Chondrocyte (in vitro differentiated cells): ENCODE measurements around the gene TXNRD3. TPM values are rescaled to one million over a fixed set of nuclear protein-coding genes. Genes with fewer than 3 reads are reported as not detected.
"Not testable (repeated sequence)": the region's sequence is repeated elsewhere in the genome, so short reads cannot be mapped to it uniquely, and the experiment has no call there.

ENCODE experiments used
- DNase-seq: peaks from one replicate; pipeline ENCODE4 v3.0.0; 2021; ENCODE audit warnings: mixed read lengths, low spot score
- H3K27ac Mint-ChIP-seq: one replicate; pipeline ENCODE4 v1.8.0; 2021; ENCODE audit warnings: mild to moderate bottlenecking, moderate library complexity, mixed read lengths; ENCODE audit not compliant: unreplicated experiment
- H3K27me3 Mint-ChIP-seq: 2 replicates; pipeline ENCODE4 v1.8.0; 2021; ENCODE audit warnings: low read depth, mixed read lengths
- H3K36me3 Mint-ChIP-seq: 2 replicates; pipeline ENCODE4 v1.8.0; 2021; ENCODE audit warnings: low read depth, mixed read lengths
- H3K4me1 Mint-ChIP-seq: 2 replicates; pipeline ENCODE4 v1.8.0; 2021; ENCODE audit warnings: low read depth, mild to moderate bottlenecking, mixed read lengths
- H3K4me3 Mint-ChIP-seq: one replicate; pipeline ENCODE4 v1.8.0; 2021; ENCODE audit warnings: mild to moderate bottlenecking, moderate library complexity, mixed read lengths; ENCODE audit not compliant: unreplicated experiment
- H3K9me3 Mint-ChIP-seq: 2 replicates; pipeline ENCODE4 v1.8.0; 2021; ENCODE audit warnings: low read depth, mixed read lengths
- total RNA-seq: library from RNA; stranded (reverse); gene quantifications from 3 replicates; pipeline ENCODE4 v1.2.1, GENCODE V29; 2021
- TF ChIP-seq, protein P1 (sequence below): fragments of 200-600 bp; sonication (generic); IDR thresholded peaks from 2 replicates; pipeline ENCODE4 v1.5.0; 2021; ENCODE audit warnings: antibody characterized with exemption, mild to moderate bottlenecking, moderate library complexity

Gene TXNRD3
- total RNA-seq, 1 donor from 2014 or later, result 14.2 TPM

- TF ChIP-seq, protein P1, sequence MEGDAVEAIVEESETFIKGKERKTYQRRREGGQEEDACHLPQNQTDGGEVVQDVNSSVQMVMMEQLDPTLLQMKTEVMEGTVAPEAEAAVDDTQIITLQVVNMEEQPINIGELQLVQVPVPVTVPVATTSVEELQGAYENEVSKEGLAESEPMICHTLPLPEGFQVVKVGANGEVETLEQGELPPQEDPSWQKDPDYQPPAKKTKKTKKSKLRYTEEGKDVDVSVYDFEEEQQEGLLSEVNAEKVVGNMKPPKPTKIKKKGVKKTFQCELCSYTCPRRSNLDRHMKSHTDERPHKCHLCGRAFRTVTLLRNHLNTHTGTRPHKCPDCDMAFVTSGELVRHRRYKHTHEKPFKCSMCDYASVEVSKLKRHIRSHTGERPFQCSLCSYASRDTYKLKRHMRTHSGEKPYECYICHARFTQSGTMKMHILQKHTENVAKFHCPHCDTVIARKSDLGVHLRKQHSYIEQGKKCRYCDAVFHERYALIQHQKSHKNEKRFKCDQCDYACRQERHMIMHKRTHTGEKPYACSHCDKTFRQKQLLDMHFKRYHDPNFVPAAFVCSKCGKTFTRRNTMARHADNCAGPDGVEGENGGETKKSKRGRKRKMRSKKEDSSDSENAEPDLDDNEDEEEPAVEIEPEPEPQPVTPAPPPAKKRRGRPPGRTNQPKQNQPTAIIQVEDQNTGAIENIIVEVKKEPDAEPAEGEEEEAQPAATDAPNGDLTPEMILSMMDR, result no peak
- Mint-ChIP-seq H3K4me1 (peaks cover 6% of the 10 kb centered on the region), H3K4me3 (no peak overlapping the region), H3K36me3 (peaks cover 38% of the 10 kb centered on the region), H3K27ac (no peak overlapping the region), H3K9me3 (no peaks in the 10 kb centered on the region), H3K27me3 (no peaks in the 10 kb centered on the region)
- no peak for DNase-seq
These were observed 45.0 kb downstream of the TXNRD3 start for GRCh38 chr3:126609909-126610308.

- H3K27ac Mint-ChIP-seq, result peak overlapping the region; percentile 49
- H3K9me3 Mint-ChIP-seq, result peaks cover 10% of the 10 kb centered on the region
- H3K36me3 Mint-ChIP-seq, result peaks cover 55% of the 10 kb centered on the region
- TF ChIP-seq, protein P1, result no peak
- no peaks in the 10 kb centered on the region for H3K27me3 Mint-ChIP-seq
- H3K4me3 Mint-ChIP-seq, result no peak overlapping the region
- H3K4me1 Mint-ChIP-seq, result peaks cover 6% of the 10 kb centered on the region
- DNase-seq, result no peak
These were observed 47.6 kb downstream of the TXNRD3 start for GRCh38 chr3:126607214-126607908.

DNA sequence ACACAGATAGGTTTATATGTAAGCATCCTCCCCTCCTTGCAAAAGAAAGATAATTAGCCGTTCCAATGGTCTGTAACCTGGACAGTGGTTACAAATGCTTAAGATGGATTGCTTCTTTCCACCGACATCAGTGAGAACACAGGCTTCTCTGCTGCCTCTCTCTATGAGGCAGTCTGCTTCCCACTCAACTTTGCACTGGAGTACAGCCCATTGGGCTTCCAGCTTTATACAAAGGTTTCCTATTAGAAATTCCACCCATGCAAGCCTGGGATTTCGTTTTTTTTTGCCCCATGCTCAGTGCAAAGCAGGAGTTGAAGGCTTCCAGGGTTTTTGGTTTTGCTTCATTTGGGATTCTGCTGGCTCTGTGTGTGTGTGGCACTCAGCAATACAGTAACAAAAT lies 48.9 kb downstream of the TXNRD3 start:
- H3K27me3 Mint-ChIP-seq, result no peaks in the 10 kb centered on the region
- no peak overlapping the region for H3K27ac Mint-ChIP-seq
- peaks cover 59% of the 10 kb centered on the region for H3K36me3 Mint-ChIP-seq
- no peak for DNase-seq
- H3K4me1 Mint-ChIP-seq, result peaks cover 6% of the 10 kb centered on the region
- no peak overlapping the region for H3K4me3 Mint-ChIP-seq
- TF ChIP-seq, protein P1, result no peak
- H3K9me3 Mint-ChIP-seq, result peaks cover 10% of the 10 kb centered on the region

GRCh38 chr3:126604691-126605090 lies 50.2 kb downstream of the TXNRD3 start:
- TF ChIP-seq, protein P1, result no peak
- no peaks in the 10 kb centered on the region for H3K27me3 Mint-ChIP-seq
- peaks cover 6% of the 10 kb centered on the region for H3K4me1 Mint-ChIP-seq
- no peak overlapping the region for H3K4me3 Mint-ChIP-seq
- H3K9me3 Mint-ChIP-seq, result peaks cover 10% of the 10 kb centered on the region
- peaks cover 48% of the 10 kb centered on the region for H3K36me3 Mint-ChIP-seq
- no peak overlapping the region for H3K27ac Mint-ChIP-seq
- no peak for DNase-seq

DNA sequence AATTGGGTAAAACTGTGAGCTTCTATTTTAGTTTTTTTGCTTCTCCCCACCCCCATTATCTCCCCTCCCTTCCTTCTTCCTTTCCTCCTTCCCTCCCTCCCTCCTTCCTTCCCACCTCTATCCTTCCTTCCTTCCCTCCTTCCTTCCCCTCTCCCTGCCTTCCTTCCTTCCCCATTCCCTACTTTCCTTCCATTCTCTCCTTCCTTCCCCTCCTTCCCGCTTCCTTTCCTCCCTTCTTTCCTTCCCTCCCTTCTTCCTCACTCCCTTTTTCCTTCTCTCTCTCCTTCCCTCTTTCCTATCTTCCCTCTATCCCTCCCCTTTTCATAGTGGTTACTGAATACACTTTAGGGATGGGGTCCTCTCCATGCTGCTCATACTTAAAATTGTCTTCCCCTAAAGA lies 55.8 kb downstream of the TXNRD3 start:
- H3K27me3 Mint-ChIP-seq, result no peaks in the 10 kb centered on the region
- H3K4me3 Mint-ChIP-seq, result no peak overlapping the region
- DNase-seq, result no peak
- peaks cover 31% of the 10 kb centered on the region for H3K36me3 Mint-ChIP-seq
- TF ChIP-seq, protein P1, result no peak
- no peaks in the 10 kb centered on the region for H3K4me1 Mint-ChIP-seq
- peaks cover 30% of the 10 kb centered on the region for H3K9me3 Mint-ChIP-seq
- no peak overlapping the region for H3K27ac Mint-ChIP-seq

- Mint-ChIP-seq H3K9me3 (peaks cover 30% of the 10 kb centered on the region), H3K36me3 (peaks cover 21% of the 10 kb centered on the region)
- H3K4me3 Mint-ChIP-seq, H3K4me1 Mint-ChIP-seq, H3K27ac Mint-ChIP-seq, H3K27me3 Mint-ChIP-seq, DNase-seq: not testable (repeated sequence)
These were observed 59.4 kb downstream of the TXNRD3 start for GRCh38 chr3:126595479-126595878.

DNA sequence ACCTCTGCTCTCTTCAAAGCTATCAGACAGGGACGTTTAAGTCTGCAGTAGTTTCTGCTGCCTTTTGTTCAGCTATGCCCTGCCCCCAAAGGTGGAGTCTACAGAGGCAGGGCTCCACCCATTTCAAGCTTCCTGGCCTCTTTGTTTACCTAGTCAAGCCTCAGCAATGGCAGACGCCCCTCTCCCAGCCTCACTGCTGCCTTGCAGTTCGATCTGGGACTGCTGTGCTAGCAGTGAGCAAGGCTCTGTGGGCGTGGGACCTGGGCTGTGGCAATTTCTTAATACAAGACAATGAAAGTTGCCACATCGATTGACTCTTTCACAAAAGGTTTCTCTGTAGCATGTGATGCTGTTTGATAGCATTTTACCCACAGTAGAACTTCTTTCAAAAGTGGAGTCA lies 63.4 kb downstream of the TXNRD3 start:
- not testable (repeated sequence) for H3K27ac Mint-ChIP-seq, H3K4me3 Mint-ChIP-seq, H3K4me1 Mint-ChIP-seq, H3K27me3 Mint-ChIP-seq, DNase-seq
- Mint-ChIP-seq H3K36me3 (peaks cover 25% of the 10 kb centered on the region), H3K9me3 (peaks cover 59% of the 10 kb centered on the region)
